Progenitor cell of endocrine pancreas (in vitro differentiated cells): Measurements from ENCODE around the gene CHRNB1. TPM values are rescaled to one million over a fixed set of nuclear protein-coding genes. Genes with fewer than 3 reads are reported as not detected.
A peak's percentile ranks its signal among the peaks of the same experiment; 100 is the strongest.

Source experiments
- DNase-seq: peaks from one replicate; pipeline ENCODE4 v3.0.0; 2021; ENCODE audit warnings: low spot score; ENCODE audit not compliant: unreplicated experiment
- H3K27ac Mint-ChIP-seq: 2 replicates; pipeline ENCODE4 v1.8.0; 2021; ENCODE audit warnings: mild to moderate bottlenecking, moderate library complexity, mixed read lengths
- H3K27me3 Mint-ChIP-seq: 2 replicates; pipeline ENCODE4 v1.8.0; 2021; ENCODE audit warnings: mixed read lengths
- H3K36me3 Mint-ChIP-seq: 2 replicates; pipeline ENCODE4 v1.8.0; 2022; ENCODE audit warnings: mixed read lengths; ENCODE audit not compliant: insufficient read depth
- H3K4me1 Mint-ChIP-seq: 2 replicates; pipeline ENCODE4 v1.8.0; 2021; ENCODE audit warnings: low read depth, mixed read lengths
- H3K4me3 Mint-ChIP-seq: 2 replicates; pipeline ENCODE4 v1.8.0; 2021; ENCODE audit warnings: low read depth, mild to moderate bottlenecking, moderate library complexity, mixed read lengths
- H3K9me3 Mint-ChIP-seq: 2 replicates; pipeline ENCODE4 v1.8.0; 2021; ENCODE audit warnings: low read depth, mixed read lengths
- CTCF ChIP-seq: fragments of 200-600 bp; sonication (generic); IDR thresholded peaks from one replicate; pipeline ENCODE4 v1.5.0; 2021; ENCODE audit warnings: antibody characterized with exemption, mild to moderate bottlenecking; ENCODE audit not compliant: unreplicated experiment
- total RNA-seq: library from RNA; stranded (reverse); gene quantifications from 2 replicates; pipeline ENCODE4 v1.2.1, GENCODE V29; 2021

Gene CHRNB1
- total RNA-seq, 1 donor from 2014 or later, result 17.2 TPM

- Mint-ChIP-seq H3K36me3 (peaks cover 5% of the 10 kb centered on the region), H3K4me1 (peaks cover 12% of the 10 kb centered on the region), H3K4me3 (peak within 1 kb of the TSS; percentile 83), H3K9me3 (no peaks in the 10 kb centered on the region), H3K27ac (peak within 1 kb of the TSS; percentile 97), H3K27me3 (peaks cover 19% of the 10 kb centered on the region)
- peak; percentile 95 for DNase-seq
- peak; percentile 20 for TF ChIP-seq CTCF
These were observed 40.7 kb upstream of the CHRNB1 start, which contains the start of gene TMEM256 for GRCh38 chr17:7403977-7404736. Gene TMEM256 (minus strand): TSS chr17:7404097. CDS start chr17:7404084, 13 bp downstream.

GRCh38 chr17:7404737-7405349, 40.0 kb upstream of the CHRNB1 start:
- Mint-ChIP-seq H3K4me1 (peaks cover 12% of the 10 kb centered on the region), H3K27me3 (peaks cover 26% of the 10 kb centered on the region), H3K27ac (peak overlapping the region; percentile 97), H3K9me3 (no peaks in the 10 kb centered on the region), H3K36me3 (peaks cover 11% of the 10 kb centered on the region), H3K4me3 (peak overlapping the region; percentile 83)
- no peak for DNase-seq
- no peak for TF ChIP-seq CTCF

DNA sequence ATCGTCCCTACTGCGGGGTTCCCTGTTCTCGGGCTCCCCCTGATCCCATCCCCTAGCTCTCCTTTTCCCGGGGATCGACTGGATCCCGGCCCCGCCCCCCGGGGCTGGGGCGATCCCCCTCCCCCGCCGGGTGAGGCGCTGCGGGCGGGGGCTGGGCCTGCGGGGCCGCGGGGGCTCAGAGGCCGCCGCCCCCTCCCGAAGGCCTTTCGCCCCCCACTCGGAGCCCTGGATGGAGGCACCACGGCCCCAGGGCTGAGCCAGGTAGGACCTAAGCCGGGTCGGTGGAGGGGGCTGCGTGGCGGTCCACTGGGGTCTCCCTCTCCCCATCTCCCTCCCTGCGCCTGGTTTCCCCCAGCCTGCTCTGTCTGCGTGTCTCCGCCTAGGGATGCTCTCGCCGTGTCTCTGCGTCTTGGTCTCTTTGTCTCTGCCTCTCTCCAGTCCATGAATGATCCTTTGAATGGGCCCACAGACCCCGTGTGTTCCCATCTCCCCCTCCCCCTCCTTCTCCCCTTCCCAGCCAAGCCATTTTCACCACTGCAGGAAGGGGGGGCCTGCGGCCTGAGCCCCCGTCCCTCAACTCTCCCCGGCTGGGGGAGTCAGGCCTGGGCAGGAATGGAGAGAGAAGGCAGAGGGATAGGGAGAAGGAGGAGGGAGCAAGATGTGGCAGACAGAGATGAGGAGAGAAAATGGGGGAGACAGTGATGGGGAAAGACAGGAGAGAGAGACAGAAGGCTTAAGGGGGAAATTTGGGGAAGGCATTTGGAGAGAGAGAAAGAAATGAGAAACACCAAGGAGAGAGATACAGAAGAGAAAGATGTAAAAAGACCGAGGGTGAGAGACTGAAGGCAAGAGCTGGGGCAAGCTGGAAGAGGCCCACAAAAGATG, 39.3 kb upstream of the CHRNB1 start:
- peak overlapping the region; percentile 35 for H3K27ac Mint-ChIP-seq
- H3K27me3 Mint-ChIP-seq, result peaks cover 27% of the 10 kb centered on the region
- no peak for TF ChIP-seq CTCF
- H3K36me3 Mint-ChIP-seq, result peaks cover 15% of the 10 kb centered on the region
- no peaks in the 10 kb centered on the region for H3K9me3 Mint-ChIP-seq
- peaks cover 12% of the 10 kb centered on the region for H3K4me1 Mint-ChIP-seq
- peak overlapping the region; percentile 72 for H3K4me3 Mint-ChIP-seq
- no peak for DNase-seq

GRCh38 chr17:7406235-7406825, 38.5 kb upstream of the CHRNB1 start:
- DNase-seq, result no peak
- H3K4me1 Mint-ChIP-seq, result peaks cover 12% of the 10 kb centered on the region
- peak overlapping the region; percentile 70 for H3K4me3 Mint-ChIP-seq
- peaks cover 27% of the 10 kb centered on the region for H3K27me3 Mint-ChIP-seq
- no peak for TF ChIP-seq CTCF
- peaks cover 15% of the 10 kb centered on the region for H3K36me3 Mint-ChIP-seq
- H3K27ac Mint-ChIP-seq, result peak overlapping the region; percentile 35
- no peaks in the 10 kb centered on the region for H3K9me3 Mint-ChIP-seq
